Inferior parietal cortex (tissue), 1 donor: ENCODE measurements around the gene STX8.

Experiments used
- DNase-seq: peaks from one replicate; pipeline ENCODE4 v3.0.0-alpha.2; 2016; ENCODE audit errors: extremely low spot score

STX8 gene

GRCh38 chr17:9298135-9298534 lies 277.5 kb downstream of the STX8 start:
- DNase-seq = no peak

- no peak for DNase-seq
Observed at GRCh38 chr17:9294661-9295210, 280.9 kb downstream of the STX8 start.

- DNase-seq = no peak
Observed at GRCh38 chr17:9292561-9292941, 283.1 kb downstream of the STX8 start.

GRCh38 chr17:9291912-9292560 lies 283.6 kb downstream of the STX8 start:
- no peak for DNase-seq

- no peak for DNase-seq
Observed at GRCh38 chr17:9290226-9290613, 285.4 kb downstream of the STX8 start.

GRCh38 chr17:9287306-9287705 lies 288.3 kb downstream of the STX8 start:
- no peak for DNase-seq

GRCh38 chr17:9286434-9286833 lies 289.2 kb downstream of the STX8 start:
- DNase-seq = no peak

- DNase-seq = no peak
Observed at GRCh38 chr17:9285602-9286427, 289.8 kb downstream of the STX8 start.

- DNase-seq = no peak
Observed at GRCh38 chr17:9284884-9285283, 290.7 kb downstream of the STX8 start.

- no peak for DNase-seq
Observed at GRCh38 chr17:9283909-9284308, 291.7 kb downstream of the STX8 start.

GRCh38 chr17:9279893-9280292 lies 295.7 kb downstream of the STX8 start:
- DNase-seq = no peak

- no peak for DNase-seq
Observed at GRCh38 chr17:9274973-9275372, 300.6 kb downstream of the STX8 start.

GRCh38 chr17:9273428-9274391 lies 301.9 kb downstream of the STX8 start:
- no peak for DNase-seq

GRCh38 chr17:9272501-9273200 lies 303.0 kb downstream of the STX8 start:
- DNase-seq = no peak

GRCh38 chr17:9271989-9272388 lies 303.6 kb downstream of the STX8 start:
- DNase-seq = peak; percentile 74

GRCh38 chr17:9270921-9271320 lies 304.7 kb downstream of the STX8 start:
- no peak for DNase-seq

GRCh38 chr17:9269350-9270035 lies 306.1 kb downstream of the STX8 start:
- DNase-seq = peak; percentile 35

GRCh38 chr17:9268546-9268945 lies 307.1 kb downstream of the STX8 start:
- DNase-seq = no peak

- DNase-seq = no peak
Observed at GRCh38 chr17:9266697-9267117, 308.9 kb downstream of the STX8 start.

GRCh38 chr17:9266031-9266680 lies 309.5 kb downstream of the STX8 start:
- DNase-seq = no peak
